Measurements from ENCODE around the gene HSD11B2.

Gene HSD11B2

DNA sequence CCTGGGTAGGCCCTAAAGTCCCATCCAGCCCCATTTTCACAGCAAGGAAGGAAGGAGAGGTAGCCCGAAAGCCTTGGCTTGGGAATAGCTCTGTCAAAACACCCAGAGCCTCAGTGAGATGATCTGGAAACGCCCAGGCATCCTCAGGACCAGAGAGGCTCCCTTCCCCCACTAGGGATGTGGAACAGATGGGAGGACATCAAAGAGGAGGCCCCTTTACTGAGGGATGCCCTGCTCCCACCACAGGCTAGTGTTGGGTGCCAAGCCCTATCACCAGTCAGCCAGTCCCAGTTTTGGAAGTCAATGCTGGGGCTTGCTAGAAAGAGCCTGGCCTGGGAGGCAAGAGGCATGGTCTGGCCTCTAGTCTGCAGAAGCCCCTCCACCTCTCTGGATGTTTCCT is 42.3 kb upstream of the HSD11B2 start:
- TF ChIP-seq, protein P1, sequence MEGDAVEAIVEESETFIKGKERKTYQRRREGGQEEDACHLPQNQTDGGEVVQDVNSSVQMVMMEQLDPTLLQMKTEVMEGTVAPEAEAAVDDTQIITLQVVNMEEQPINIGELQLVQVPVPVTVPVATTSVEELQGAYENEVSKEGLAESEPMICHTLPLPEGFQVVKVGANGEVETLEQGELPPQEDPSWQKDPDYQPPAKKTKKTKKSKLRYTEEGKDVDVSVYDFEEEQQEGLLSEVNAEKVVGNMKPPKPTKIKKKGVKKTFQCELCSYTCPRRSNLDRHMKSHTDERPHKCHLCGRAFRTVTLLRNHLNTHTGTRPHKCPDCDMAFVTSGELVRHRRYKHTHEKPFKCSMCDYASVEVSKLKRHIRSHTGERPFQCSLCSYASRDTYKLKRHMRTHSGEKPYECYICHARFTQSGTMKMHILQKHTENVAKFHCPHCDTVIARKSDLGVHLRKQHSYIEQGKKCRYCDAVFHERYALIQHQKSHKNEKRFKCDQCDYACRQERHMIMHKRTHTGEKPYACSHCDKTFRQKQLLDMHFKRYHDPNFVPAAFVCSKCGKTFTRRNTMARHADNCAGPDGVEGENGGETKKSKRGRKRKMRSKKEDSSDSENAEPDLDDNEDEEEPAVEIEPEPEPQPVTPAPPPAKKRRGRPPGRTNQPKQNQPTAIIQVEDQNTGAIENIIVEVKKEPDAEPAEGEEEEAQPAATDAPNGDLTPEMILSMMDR (conservative IDR thresholded peaks at IDR 0.05) = no peak
- TF ChIP-seq ZFX (IDR thresholded peaks at IDR 0.05) = no peak
- H3K27ac ChIP-seq = no peak overlapping the region

DNA sequence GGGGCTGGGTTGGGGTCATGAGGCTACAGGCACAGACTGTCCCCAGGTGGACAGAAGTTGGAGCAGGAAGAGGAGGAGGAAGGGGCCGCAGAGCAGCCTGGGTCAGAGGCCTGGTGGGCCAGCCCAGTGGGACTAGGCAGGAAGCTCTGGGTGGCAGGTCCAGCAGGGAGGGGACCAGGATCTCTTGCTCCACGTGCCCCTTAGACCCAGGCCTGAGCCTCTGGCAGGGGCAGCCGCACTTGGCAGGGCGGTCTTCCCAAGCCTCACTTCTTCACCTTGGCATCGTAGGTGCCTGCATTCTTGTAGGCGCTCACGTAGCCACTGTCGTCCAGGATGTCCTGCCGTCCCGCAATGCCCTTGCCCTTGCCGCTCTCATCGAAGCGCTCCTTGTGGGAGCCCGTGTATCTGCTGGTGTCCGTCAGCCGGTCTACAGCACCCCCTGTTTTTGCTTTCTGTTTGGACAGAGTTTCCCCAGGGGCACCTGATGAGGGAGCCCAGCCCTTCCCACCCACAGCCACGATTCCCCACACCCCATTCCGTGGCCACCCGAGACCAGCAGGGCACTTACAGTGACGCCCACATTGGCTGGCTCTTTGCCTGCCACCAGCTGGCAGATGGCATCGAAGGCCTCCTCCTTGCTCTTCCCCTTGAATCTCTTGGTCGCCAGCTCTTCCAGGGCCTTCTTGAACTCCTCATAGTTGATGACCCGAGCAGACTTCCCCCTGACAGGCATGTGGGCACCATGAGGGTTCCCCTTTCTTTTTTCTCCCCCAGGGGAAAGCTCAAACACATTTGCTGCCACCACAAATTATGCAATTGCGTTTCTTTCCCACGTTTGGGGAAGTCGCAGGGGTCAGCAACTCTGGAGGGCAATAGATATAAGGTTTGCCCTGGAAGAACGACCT is 40.8 kb upstream of the HSD11B2 start:
- TF ChIP-seq ZFX (IDR thresholded peaks at IDR 0.05) = no peak
- TF ChIP-seq, protein P1 (conservative IDR thresholded peaks at IDR 0.05) = no peak
- no peak overlapping the region for H3K27ac ChIP-seq

DNA sequence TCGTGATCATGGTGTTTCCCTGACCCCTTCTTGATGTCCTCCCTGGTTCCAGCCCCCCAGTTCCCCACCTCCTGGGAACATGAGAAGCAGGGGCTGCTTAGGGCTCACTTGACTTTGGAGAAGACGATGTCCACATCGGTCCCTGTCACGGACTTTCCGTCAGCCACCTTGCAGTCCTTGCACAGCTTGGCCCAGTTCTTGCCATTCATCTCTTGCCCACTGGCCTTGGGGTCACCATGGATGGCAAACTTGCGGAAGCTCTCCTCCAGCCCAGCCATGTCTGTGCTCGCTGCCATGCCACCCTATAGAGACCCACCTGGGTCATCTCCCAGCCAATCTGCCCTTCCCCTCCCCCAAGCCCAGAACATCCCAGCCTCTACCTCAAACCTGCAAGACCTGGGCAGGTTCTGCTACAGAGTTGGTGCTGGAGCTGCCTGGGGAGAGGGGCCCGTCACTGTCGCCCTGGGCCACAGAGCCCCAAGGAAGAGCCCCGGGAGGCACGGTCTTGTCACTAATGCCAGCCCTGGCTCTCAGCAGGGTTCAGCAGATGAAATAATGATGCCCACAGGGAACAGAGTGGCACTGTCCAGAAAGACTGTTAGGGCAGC is 40.0 kb upstream of the HSD11B2 start:
- TF ChIP-seq, protein P1 (conservative IDR thresholded peaks at IDR 0.05) = no peak
- no peak for TF ChIP-seq ZFX (IDR thresholded peaks at IDR 0.05)
- H3K27ac ChIP-seq = no peak overlapping the region

DNA sequence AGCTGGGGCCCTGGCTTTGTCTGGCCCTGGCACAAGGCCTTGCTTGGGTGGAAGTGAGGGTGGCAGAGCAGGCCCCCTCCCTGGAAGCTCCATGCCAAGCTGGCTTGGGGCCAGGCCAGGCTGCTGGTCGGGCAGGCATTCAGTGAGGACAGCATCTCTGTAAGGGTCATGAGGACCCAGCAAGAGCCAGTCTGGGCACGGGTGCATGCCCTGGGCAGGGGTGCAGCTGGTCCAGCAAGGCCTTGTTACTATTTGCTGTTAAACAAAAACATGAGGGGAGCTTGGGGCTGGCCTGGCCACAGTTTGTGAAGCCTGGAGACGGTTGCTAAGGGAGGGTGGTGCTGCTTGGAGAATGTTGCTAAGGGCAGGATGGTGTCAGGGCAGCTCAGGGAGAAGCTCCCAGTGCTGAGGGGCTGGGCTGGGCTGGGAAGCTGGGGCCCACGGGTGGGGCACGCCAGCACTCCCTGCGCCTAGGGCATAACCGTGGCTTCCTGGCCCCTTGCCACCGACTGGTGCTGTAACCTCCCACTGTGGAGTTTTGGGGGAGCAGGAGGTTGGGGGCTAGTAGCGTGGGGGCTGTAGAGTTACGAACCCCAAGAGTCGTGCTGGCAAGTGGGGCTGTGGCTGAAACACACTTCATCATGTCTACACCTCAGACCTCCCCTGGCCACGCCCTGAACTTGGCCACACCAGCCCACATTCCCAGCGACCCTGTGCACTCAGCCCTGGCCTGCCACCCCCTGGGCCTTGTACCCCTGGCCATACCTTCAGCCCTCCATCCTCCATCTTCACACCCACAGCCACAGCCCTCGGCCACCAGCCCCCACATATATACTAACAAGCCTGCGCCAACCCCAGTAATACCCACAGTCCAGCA is 39.3 kb upstream of the HSD11B2 start:
- TF ChIP-seq, protein P1 (conservative IDR thresholded peaks at IDR 0.05) = no peak
- TF ChIP-seq ZFX (IDR thresholded peaks at IDR 0.05) = no peak

DNA sequence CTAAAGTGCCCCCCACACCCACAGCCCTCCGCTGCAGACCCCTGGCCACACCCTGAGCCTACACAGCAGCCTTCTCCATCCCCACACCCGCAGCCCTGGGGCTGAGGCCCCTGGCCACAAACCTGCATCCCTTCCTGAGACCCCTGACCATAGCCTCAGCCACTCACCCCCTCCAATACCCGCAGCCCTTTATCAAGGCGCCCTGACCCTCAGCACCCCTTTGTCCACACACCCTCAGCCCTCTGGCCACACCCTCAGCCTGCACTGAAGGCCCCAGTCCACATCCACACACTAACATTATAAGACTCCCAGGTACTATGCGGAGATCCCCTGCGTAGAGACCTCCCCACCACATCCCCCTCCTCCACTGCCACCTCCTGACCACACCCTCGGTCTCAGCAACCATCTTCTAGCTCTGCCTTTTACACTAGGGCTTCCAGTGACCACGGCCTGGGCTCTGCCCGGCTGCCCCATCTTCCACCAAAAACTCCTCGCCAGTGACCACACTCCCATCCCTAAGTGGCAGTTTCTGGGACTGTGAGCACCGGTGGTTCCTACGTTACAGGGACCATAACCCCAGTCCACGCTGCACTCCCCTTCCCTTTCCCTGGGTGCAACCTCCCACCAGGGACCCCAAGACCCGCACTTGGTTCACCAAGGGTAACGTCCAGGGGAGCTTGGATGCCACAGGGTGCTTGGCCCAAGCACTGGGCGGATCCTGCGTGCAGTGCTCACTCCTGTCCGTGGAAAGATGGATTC is 38.4 kb upstream of the HSD11B2 start:
- H3K27ac ChIP-seq = no peak overlapping the region
- no peak for TF ChIP-seq ZFX (IDR thresholded peaks at IDR 0.05)
- TF ChIP-seq, protein P1 (conservative IDR thresholded peaks at IDR 0.05) = no peak

More for the DNA sequence above, 39.3 kb upstream of the HSD11B2 start:
- H3K27ac ChIP-seq = no peak overlapping the region

DNA sequence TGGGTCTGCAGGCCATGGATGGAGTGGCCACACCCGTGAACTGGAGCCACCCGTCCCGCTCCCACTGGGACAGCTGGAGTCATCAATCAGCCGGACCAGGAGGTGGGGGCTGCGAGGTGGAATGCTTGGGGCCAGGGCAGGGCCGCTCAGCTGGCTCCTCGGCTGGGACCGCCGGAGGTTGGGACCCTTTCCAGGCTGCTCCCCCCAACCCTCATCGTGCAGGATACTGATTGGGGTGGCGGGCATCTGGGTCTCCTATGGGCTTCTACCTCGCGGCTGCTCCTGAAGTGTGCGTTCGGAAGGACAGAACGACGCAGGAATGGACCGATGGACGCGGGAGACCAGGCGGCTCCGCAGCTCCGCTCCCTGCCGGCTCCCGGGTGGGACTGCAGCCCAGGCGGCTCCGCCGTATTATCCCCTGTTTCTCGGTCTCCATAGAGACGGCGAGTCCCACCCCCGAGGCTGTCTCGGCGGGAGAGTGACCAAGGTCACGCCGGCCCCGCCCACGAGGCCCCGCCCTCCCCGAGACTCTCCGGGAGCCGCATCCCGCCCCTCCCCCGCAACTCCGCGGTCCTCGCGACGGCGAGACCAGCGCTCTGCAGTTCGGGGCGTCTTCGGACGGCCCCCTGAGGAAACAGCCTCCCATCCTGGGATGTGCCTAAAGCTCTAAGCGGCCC is 37.7 kb upstream of the HSD11B2 start, which contains the start of gene TPPP3:
Gene TPPP3, minus strand, starts transcription at position 388 of the 677 bp plus-strand sequence. CDS start 2,387 bp downstream, outside the sequence.
- no peak for TF ChIP-seq ZFX (IDR thresholded peaks at IDR 0.05)
- TF ChIP-seq, protein P1 (conservative IDR thresholded peaks at IDR 0.05) = no peak
- no peak within 1 kb of the TSS for H3K27ac ChIP-seq
